Measurements from ENCODE around the gene PC. TPM values are rescaled to one million over a fixed set of nuclear protein-coding genes. Genes with fewer than 3 reads are reported as not detected.

Gene PC
- total and polyA plus RNA-seq, 2 experiments from 2014 or later: 18.3 to 21.7 TPM

DNA sequence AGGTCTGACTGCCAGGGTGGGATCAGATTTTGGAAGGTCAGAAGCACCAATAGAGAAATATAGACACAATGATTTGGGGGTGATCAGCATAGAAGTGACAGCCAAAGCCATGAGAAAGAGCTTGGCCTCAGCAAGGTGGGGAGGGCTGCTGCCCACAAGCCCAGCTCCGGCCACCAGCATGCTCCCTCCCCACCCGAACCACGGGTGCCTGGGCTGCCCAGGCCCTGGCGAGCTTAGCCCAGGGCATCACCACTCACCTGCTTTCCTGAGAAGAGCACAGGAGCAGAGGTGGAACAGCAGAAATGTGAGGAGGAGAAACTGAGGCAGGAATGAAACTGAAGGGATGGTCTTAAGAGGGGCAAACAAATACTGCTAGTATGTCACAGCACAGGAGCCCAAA, 52.6 kb downstream of the PC start:
- no peak overlapping the region for H2AFZ ChIP-seq
- H3K79me2 ChIP-seq (replicated peaks; ENCODE audit: insufficient read depth): no peaks in the 10 kb centered on the region
- H4K20me1 ChIP-seq (replicated peaks; ENCODE audit: insufficient read depth): no peaks in the 10 kb centered on the region
- H3K9me2 ChIP-seq (ENCODE audit: insufficient read depth): no peaks in the 10 kb centered on the region
- H3K36me3 ChIP-seq (ENCODE audit: insufficient read depth): no peaks in the 10 kb centered on the region
- no peak overlapping the region for H3K4me3 ChIP-seq
- no peak overlapping the region for H3K4me2 ChIP-seq
- TF ChIP-seq STAT1 (IDR thresholded peaks at IDR 0.05; ENCODE audit: unreplicated experiment) (no peak), JUNB (IDR thresholded peaks at IDR 0.05; ENCODE audit: unreplicated experiment) (no peak), ZNF331 (CRISPR knock-in tag; IDR thresholded peaks at IDR 0.05; ENCODE audit: low read depth) (no peak)
- TF ChIP-seq, protein P1, sequence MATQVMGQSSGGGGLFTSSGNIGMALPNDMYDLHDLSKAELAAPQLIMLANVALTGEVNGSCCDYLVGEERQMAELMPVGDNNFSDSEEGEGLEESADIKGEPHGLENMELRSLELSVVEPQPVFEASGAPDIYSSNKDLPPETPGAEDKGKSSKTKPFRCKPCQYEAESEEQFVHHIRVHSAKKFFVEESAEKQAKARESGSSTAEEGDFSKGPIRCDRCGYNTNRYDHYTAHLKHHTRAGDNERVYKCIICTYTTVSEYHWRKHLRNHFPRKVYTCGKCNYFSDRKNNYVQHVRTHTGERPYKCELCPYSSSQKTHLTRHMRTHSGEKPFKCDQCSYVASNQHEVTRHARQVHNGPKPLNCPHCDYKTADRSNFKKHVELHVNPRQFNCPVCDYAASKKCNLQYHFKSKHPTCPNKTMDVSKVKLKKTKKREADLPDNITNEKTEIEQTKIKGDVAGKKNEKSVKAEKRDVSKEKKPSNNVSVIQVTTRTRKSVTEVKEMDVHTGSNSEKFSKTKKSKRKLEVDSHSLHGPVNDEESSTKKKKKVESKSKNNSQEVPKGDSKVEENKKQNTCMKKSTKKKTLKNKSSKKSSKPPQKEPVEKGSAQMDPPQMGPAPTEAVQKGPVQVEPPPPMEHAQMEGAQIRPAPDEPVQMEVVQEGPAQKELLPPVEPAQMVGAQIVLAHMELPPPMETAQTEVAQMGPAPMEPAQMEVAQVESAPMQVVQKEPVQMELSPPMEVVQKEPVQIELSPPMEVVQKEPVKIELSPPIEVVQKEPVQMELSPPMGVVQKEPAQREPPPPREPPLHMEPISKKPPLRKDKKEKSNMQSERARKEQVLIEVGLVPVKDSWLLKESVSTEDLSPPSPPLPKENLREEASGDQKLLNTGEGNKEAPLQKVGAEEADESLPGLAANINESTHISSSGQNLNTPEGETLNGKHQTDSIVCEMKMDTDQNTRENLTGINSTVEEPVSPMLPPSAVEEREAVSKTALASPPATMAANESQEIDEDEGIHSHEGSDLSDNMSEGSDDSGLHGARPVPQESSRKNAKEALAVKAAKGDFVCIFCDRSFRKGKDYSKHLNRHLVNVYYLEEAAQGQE (IDR thresholded peaks at IDR 0.05; ENCODE audit: unreplicated experiment): no peak
- no peak for DNase-seq (ENCODE audit: low spot score)
- Mint-ChIP-seq H3K4me1 (peaks cover 40% of the 10 kb centered on the region), H3K27me3 (ENCODE audit: insufficient read depth, low read depth, poor library complexity) (peaks cover 11% of the 10 kb centered on the region), H3K36me3 (ENCODE audit: low read depth) (no peaks in the 10 kb centered on the region), H3K4me3 (no peak overlapping the region), H3K9me3 (no peaks in the 10 kb centered on the region), H3K27ac (no peak overlapping the region)
- H3K4me1 ChIP-seq (ENCODE audit: insufficient read depth): peaks cover 14% of the 10 kb centered on the region; the same call in 1 of the 2 replicates
- no peaks in the 10 kb centered on the region for H3F3A ChIP-seq (replicated peaks; ENCODE audit: low read depth)
- ATAC-seq: no peak
- no peak overlapping the region for H3K27ac ChIP-seq (ENCODE audit: low read depth)
- H3K27me3 ChIP-seq (ENCODE audit: insufficient read depth): no peaks in the 10 kb centered on the region

DNA sequence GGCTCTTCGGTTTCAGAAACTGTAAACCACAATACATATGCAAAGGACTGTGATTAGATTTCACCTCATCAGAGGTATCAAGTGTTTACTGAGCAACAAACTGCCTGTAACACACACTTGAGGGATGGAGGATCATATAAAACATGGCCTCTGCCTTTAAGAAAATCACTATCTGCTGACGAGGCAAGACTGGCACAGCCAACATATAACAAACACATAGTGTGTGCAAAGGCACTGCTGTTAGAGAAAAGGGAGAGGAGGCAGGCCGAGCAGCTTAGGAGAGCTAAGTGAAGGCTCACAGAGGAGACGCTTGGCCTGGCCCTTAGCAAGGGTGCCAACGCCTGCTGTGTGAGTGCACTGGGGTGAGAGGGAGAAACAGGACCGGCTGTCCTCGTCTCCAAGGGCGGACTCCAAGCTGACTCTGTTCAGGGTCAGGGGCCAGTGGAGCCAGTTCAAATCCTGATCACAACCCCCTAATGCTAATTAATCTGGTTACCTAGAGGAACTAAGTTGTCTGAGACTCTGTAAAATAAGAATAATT, 53.1 kb downstream of the PC start:
- no peak for ATAC-seq
- no peak for TF ChIP-seq ZNF114 (CRISPR knock-in tag; IDR thresholded peaks at IDR 0.05)
- TF ChIP-seq JUNB (IDR thresholded peaks at IDR 0.05; ENCODE audit: unreplicated experiment): no peak
- no peak for TF ChIP-seq EZH2 (IDR thresholded peaks at IDR 0.05; ENCODE audit: low read depth, unreplicated experiment)
- no peak for TF ChIP-seq ZNF462 (CRISPR knock-in tag; IDR thresholded peaks at IDR 0.05)
- TF ChIP-seq EZH2phosphoT487 (IDR thresholded peaks at IDR 0.05; ENCODE audit: unreplicated experiment): no peak
- TF ChIP-seq POLR2AphosphoS5 (IDR thresholded peaks at IDR 0.05; ENCODE audit: low read depth): no peak
- TF ChIP-seq STAT1 (IDR thresholded peaks at IDR 0.05; ENCODE audit: unreplicated experiment): no peak

More for the DNA sequence above, 53.1 kb downstream of the PC start:
- Mint-ChIP-seq H3K9me3 (no peaks in the 10 kb centered on the region), H3K36me3 (ENCODE audit: low read depth) (no peaks in the 10 kb centered on the region), H3K27ac (no peak overlapping the region), H3K4me3 (no peak overlapping the region), H3K27me3 (ENCODE audit: insufficient read depth, low read depth, poor library complexity) (peaks cover 9% of the 10 kb centered on the region), H3K4me1 (peaks cover 35% of the 10 kb centered on the region)
- Histone ChIP-seq H3F3A (replicated peaks; ENCODE audit: low read depth) (no peaks in the 10 kb centered on the region), H3K4me2 (no peak overlapping the region), H4K20me1 (replicated peaks; ENCODE audit: insufficient read depth) (no peaks in the 10 kb centered on the region), H3K36me3 (ENCODE audit: insufficient read depth) (no peaks in the 10 kb centered on the region), H3K9me2 (ENCODE audit: insufficient read depth) (no peaks in the 10 kb centered on the region), H2AFZ (no peak overlapping the region), H3K79me2 (replicated peaks; ENCODE audit: insufficient read depth) (no peaks in the 10 kb centered on the region), H3K27ac (ENCODE audit: low read depth) (0 out of 2 replicates have a peak overlapping the region, but pooled peaks have one; percentile 45), H3K4me1 (ENCODE audit: insufficient read depth) (peaks cover 14% of the 10 kb centered on the region; the same call in 1 of the 2 replicates), H3K4me3 (no peak overlapping the region), H3K27me3 (ENCODE audit: insufficient read depth) (no peaks in the 10 kb centered on the region)
- DNase-seq (ENCODE audit: low spot score): no peak
